ENCODE measurements around the gene AGBL1. TPM values are rescaled to one million over a fixed set of nuclear protein-coding genes. Genes with fewer than 3 reads are reported as not detected.

Gene AGBL1
- total and polyA plus RNA-seq, 4 donors = 0.08 to 147 (median 4.7) TPM

- 10 to 12% methylated on average over 1 of the region's 1 CpG for WGBS, 2 donors
These were observed 34.7 kb upstream of the AGBL1 start for GRCh38 chr15:86044981-86045380.

GRCh38 chr15:86054338-86054737, 25.3 kb upstream of the AGBL1 start:
- no peak for TF ChIP-seq CTCF (IDR thresholded peaks at IDR 0.05; ENCODE audit: control extremely low read depth, extremely low read depth)
- WGBS, 2 donors = 74 to 82% methylated on average over 6 of the region's 6 CpGs
- Histone ChIP-seq H3K36me3 (ENCODE audit: control insufficient read depth in 4 of 4, insufficient read depth in 4 of 4, low read length in 4 of 4) (no peaks in the 10 kb centered on the region), H3K4me1 (ENCODE audit: control insufficient read depth in 5 of 5, insufficient read depth in 5 of 5, low read length in 5 of 5) (peaks cover 0 to 4% (median 0%) of the 10 kb centered on the region in 5 donors), H3K9ac (ENCODE audit: insufficient read depth in 1 of 2, low read length in 2 of 2) (no peak overlapping the region), H3K9me3 (ENCODE audit: control insufficient read depth in 4 of 4, insufficient read depth in 3 of 4, low read length in 3 of 4) (no peaks in the 10 kb centered on the region), H3K27me3 (ENCODE audit: control insufficient read depth in 3 of 3, insufficient read depth in 3 of 3, low read length in 2 of 3) (no peaks in the 10 kb centered on the region), H3K27ac (ENCODE audit: low read depth in 1 of 2, low read length in 1 of 2) (no peak overlapping the region), H3K4me3 (no peak overlapping the region)
- DNase-seq (no peak), ATAC-seq (ENCODE audit: insufficient read depth, low FRiP score) (no peak)

More at GRCh38 chr15:86044981-86045380, 34.7 kb upstream of the AGBL1 start:
- DNase-seq (no peak), ATAC-seq (ENCODE audit: insufficient read depth, low FRiP score) (no peak)
- no peak for TF ChIP-seq CTCF (IDR thresholded peaks at IDR 0.05; ENCODE audit: control extremely low read depth, extremely low read depth)
- Histone ChIP-seq H3K27me3 (ENCODE audit: control insufficient read depth in 3 of 3, insufficient read depth in 3 of 3, low read length in 2 of 3) (no peaks in the 10 kb centered on the region), H3K4me1 (ENCODE audit: control insufficient read depth in 5 of 5, insufficient read depth in 5 of 5, low read length in 5 of 5) (no peaks in the 10 kb centered on the region), H3K27ac (ENCODE audit: low read depth in 1 of 2, low read length in 1 of 2) (no peak overlapping the region), H3K9ac (ENCODE audit: insufficient read depth in 1 of 2, low read length in 2 of 2) (no peak overlapping the region), H3K4me3 (no peak overlapping the region), H3K9me3 (ENCODE audit: control insufficient read depth in 4 of 4, insufficient read depth in 3 of 4, low read length in 3 of 4) (no peaks in the 10 kb centered on the region), H3K36me3 (ENCODE audit: control insufficient read depth in 4 of 4, insufficient read depth in 4 of 4, low read length in 4 of 4) (no peaks in the 10 kb centered on the region)

GRCh38 chr15:86055688-86056087, 24.0 kb upstream of the AGBL1 start:
- no peak overlapping the region for H3K4me3 ChIP-seq
- no peak for TF ChIP-seq CTCF (IDR thresholded peaks at IDR 0.05; ENCODE audit: control extremely low read depth, extremely low read depth)
- H3K9ac ChIP-seq (ENCODE audit: insufficient read depth in 1 of 2, low read length in 2 of 2) = no peak overlapping the region
- no peak for DNase-seq
- H3K27me3 ChIP-seq (ENCODE audit: control insufficient read depth in 3 of 3, insufficient read depth in 3 of 3, low read length in 2 of 3) = no peaks in the 10 kb centered on the region
- ATAC-seq (ENCODE audit: insufficient read depth, low FRiP score) = no peak
- H3K36me3 ChIP-seq (ENCODE audit: control insufficient read depth in 4 of 4, insufficient read depth in 4 of 4, low read length in 4 of 4) = no peaks in the 10 kb centered on the region
- H3K9me3 ChIP-seq (ENCODE audit: control insufficient read depth in 4 of 4, insufficient read depth in 3 of 4, low read length in 3 of 4) = no peaks in the 10 kb centered on the region
- H3K27ac ChIP-seq (ENCODE audit: low read depth in 1 of 2, low read length in 1 of 2) = no peak overlapping the region
- H3K4me1 ChIP-seq (ENCODE audit: control insufficient read depth in 5 of 5, insufficient read depth in 5 of 5, low read length in 5 of 5) = peaks cover 0 to 4% (median 0%) of the 10 kb centered on the region in 5 donors
- 56 to 71% methylated on average over 4 of the region's 4 CpGs for WGBS, 2 donors

- 76 to 84% methylated on average over 4 of the region's 4 CpGs for WGBS, 2 donors
- TF ChIP-seq CTCF (IDR thresholded peaks at IDR 0.05; ENCODE audit: control extremely low read depth, extremely low read depth) = no peak
- H3K4me1 ChIP-seq (ENCODE audit: control insufficient read depth in 5 of 5, insufficient read depth in 5 of 5, low read length in 5 of 5) = peaks cover 0 to 4% (median 0%) of the 10 kb centered on the region in 5 donors
- peaks cover 0 to 3% (median 0%) of the 10 kb centered on the region in 4 donors for H3K9me3 ChIP-seq (ENCODE audit: control insufficient read depth in 4 of 4, insufficient read depth in 3 of 4, low read length in 3 of 4)
- no peak overlapping the region for H3K27ac ChIP-seq (ENCODE audit: low read depth in 1 of 2, low read length in 1 of 2)
- H3K36me3 ChIP-seq (ENCODE audit: control insufficient read depth in 4 of 4, insufficient read depth in 4 of 4, low read length in 4 of 4) = no peaks in the 10 kb centered on the region
- ATAC-seq (ENCODE audit: insufficient read depth, low FRiP score) (no peak), DNase-seq (no peak)
- no peak overlapping the region for H3K4me3 ChIP-seq
- H3K9ac ChIP-seq (ENCODE audit: insufficient read depth in 1 of 2, low read length in 2 of 2) = no peak overlapping the region
- peaks cover 0 to 3% (median 3%) of the 10 kb centered on the region in 3 donors for H3K27me3 ChIP-seq (ENCODE audit: control insufficient read depth in 3 of 3, insufficient read depth in 3 of 3, low read length in 2 of 3)
These were observed 19.8 kb upstream of the AGBL1 start for GRCh38 chr15:86059851-86060250.
